Caco-2 (cell line): ENCODE results near the gene TBX4. TPM values are rescaled to one million over a fixed set of nuclear protein-coding genes. Genes with fewer than 3 reads are reported as not detected.

ENCODE experiments used
- BruUV-seq: library from RNA; stranded (reverse); fragments of 400-500 nt; replicated peaks from 2 replicates; lab custom pipeline; 2021; lab: Mats Ljungman, UMichigan
- CTCF ChIA-PET: fragments of 300-600 bp; sonication (Branson Sonifier 250); formaldehyde crosslinking; loops from one replicate; lab custom pipeline; 2022; ENCODE audit warnings: antibody characterized with exemption; lab: Charles Lee
- POLR2A ChIA-PET: fragments of 300-600 bp; sonication (Branson Sonifier 250); formaldehyde crosslinking; loops from one replicate; lab custom pipeline; 2022; ENCODE audit warnings: antibody characterized with exemption; lab: Charles Lee
- DNase-seq, 2 experiments: peaks; one replicate each; pipeline versions ENCODE4 v3.0.0 to v3.0.0-alpha.2; 2020 to 2022
- H3K27me3 ChIP-seq: replicated peaks from 2 replicates; pipeline ENCODE4 v1.6.0; 2011; ENCODE audit warnings: low read length; ENCODE audit not compliant: control insufficient read depth, insufficient read depth
- H3K36me3 ChIP-seq: 2 replicates; pipeline ENCODE4 v1.5.1; 2011; ENCODE audit warnings: low read length; ENCODE audit not compliant: control insufficient read depth, insufficient read depth
- H3K4me1 ChIP-seq: fragments of 250-450 bp; sonication (Bioruptor Pico); 2 replicates; pipeline ENCODE4 v1.5.1; 2020; ENCODE audit warnings: mild to moderate bottlenecking
- H3K4me3 ChIP-seq: 2 replicates; pipeline ENCODE4 v1.5.1; 2011; ENCODE audit warnings: low read depth, mild to moderate bottlenecking, control low read depth, low read length
- H3K9me3 ChIP-seq: fragments of 250-450 bp; sonication (Bioruptor Pico); 2 replicates; pipeline ENCODE4 v1.5.1; 2020; ENCODE audit warnings: mild to moderate bottlenecking, moderate library complexity
- H3K27ac Mint-ChIP-seq: one replicate; pipeline ENCODE4 v1.8.0; 2022; ENCODE audit warnings: mixed read lengths; ENCODE audit not compliant: unreplicated experiment
- H3K27me3 Mint-ChIP-seq: one replicate; pipeline ENCODE4 v1.8.0; 2022; ENCODE audit warnings: mixed read lengths; ENCODE audit not compliant: insufficient read depth, unreplicated experiment
- H3K36me3 Mint-ChIP-seq: one replicate; pipeline ENCODE4 v1.8.0; 2022; ENCODE audit warnings: mild to moderate bottlenecking, mixed read lengths; ENCODE audit not compliant: insufficient read depth, unreplicated experiment
- H3K4me1 Mint-ChIP-seq: one replicate; pipeline ENCODE4 v1.8.0; 2022; ENCODE audit warnings: low read depth, mixed read lengths; ENCODE audit not compliant: unreplicated experiment
- H3K4me3 Mint-ChIP-seq: one replicate; pipeline ENCODE4 v1.8.0; 2022; ENCODE audit warnings: mild to moderate bottlenecking, moderate library complexity, mixed read lengths; ENCODE audit not compliant: unreplicated experiment
- H3K9me3 Mint-ChIP-seq: one replicate; pipeline ENCODE4 v1.8.0; 2022; ENCODE audit warnings: mixed read lengths; ENCODE audit not compliant: unreplicated experiment
- intact Hi-C: fragments of 100-400 bp; cut with micrococcal nuclease; formaldehyde crosslinking; loops from one replicate; pipeline ENCODE4 v1.10.0; 2022; ENCODE audit not compliant: unreplicated experiment
- total RNA-seq: library from RNA; stranded (reverse); gene quantifications from 2 replicates; pipeline ENCODE4 v1.2.3, GENCODE V29; 2022
- TF ChIP-seq, protein P1 (sequence below), 2 experiments: fragments of 200-600 bp in 1 of 2; IDR thresholded peaks; 1 replicate in 1 of 2; 2 replicates in 1 of 2; pipeline versions ENCODE4 v1.5.1 to v1.8.0; 2011 to 2022; ENCODE audit warnings: antibody characterized with exemption in 1 of 2, control low read depth in 1 of 2, inconsistent platforms in 1 of 2, low read depth in 1 of 2, low read length in 1 of 2, mild to moderate bottlenecking in 1 of 2, moderate library complexity in 1 of 2; ENCODE audit not compliant: insufficient read depth in 1 of 2, severe bottlenecking in 1 of 2, unreplicated experiment in 1 of 2

The TBX4 gene
- total RNA-seq, 1 experiment from 2014 or later = 2.5 TPM

DNA sequence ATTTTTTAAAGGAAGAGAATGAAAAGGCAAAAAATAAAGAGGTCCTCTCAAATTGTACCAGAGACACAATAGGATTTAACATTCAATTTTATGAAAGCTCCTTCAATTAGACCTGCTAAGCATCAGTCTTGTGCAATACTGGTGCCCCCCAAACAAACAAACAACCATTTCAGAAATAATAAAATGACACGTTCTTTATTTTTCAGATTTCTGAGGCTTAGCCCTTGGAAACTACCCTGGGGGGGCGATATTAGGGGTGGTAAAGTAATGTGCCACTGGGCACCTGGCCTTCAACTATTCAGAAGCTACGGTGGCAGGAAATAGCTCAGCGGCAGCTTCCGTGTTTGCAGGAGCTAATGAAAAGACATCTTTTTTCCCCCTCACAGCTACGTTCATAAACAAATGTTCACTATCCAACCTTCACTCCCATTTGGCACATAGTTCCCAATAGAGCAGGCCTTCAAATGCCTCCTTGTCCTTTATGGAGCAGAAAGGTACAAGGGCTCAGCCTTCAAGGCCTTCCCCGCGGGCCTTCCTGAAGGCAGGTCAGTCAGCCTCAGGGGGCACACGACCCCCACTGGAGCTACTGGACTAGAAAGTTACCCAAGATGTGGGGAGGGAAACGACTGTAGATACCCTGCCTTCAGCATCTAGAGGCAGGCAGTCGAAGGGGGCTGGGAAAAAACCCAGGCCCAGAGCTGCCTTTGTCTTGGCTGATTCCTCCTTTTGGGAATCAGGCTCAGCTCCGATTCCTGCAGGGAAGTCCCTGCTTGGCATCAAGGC is 44.1 kb downstream of the TBX4 start:
- Histone ChIP-seq H3K36me3 (no peaks in the 10 kb centered on the region), H3K4me3 (no peak overlapping the region), H3K9me3 (no peaks in the 10 kb centered on the region), H3K4me1 (peaks cover 36% of the 10 kb centered on the region), H3K27me3 (no peaks in the 10 kb centered on the region)
- Mint-ChIP-seq H3K4me1 (peaks cover 19% of the 10 kb centered on the region), H3K27ac (no peak overlapping the region), H3K9me3 (no peaks in the 10 kb centered on the region), H3K27me3 (no peaks in the 10 kb centered on the region), H3K4me3 (no peak overlapping the region), H3K36me3 (no peaks in the 10 kb centered on the region)
- intact Hi-C loops = no loop called here
- POLR2A ChIA-PET = no interaction called here
- CTCF ChIA-PET = interaction anchor here (0.5 kb wide), 1 partner anchor 367 kb away, joined by 3 read pairs; the partner anchor contains the start of gene BRIP1
- TF ChIP-seq, protein P1, sequence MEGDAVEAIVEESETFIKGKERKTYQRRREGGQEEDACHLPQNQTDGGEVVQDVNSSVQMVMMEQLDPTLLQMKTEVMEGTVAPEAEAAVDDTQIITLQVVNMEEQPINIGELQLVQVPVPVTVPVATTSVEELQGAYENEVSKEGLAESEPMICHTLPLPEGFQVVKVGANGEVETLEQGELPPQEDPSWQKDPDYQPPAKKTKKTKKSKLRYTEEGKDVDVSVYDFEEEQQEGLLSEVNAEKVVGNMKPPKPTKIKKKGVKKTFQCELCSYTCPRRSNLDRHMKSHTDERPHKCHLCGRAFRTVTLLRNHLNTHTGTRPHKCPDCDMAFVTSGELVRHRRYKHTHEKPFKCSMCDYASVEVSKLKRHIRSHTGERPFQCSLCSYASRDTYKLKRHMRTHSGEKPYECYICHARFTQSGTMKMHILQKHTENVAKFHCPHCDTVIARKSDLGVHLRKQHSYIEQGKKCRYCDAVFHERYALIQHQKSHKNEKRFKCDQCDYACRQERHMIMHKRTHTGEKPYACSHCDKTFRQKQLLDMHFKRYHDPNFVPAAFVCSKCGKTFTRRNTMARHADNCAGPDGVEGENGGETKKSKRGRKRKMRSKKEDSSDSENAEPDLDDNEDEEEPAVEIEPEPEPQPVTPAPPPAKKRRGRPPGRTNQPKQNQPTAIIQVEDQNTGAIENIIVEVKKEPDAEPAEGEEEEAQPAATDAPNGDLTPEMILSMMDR (IDR thresholded peaks at IDR 0.05; ENCODE audit: insufficient read depth in 1 of 2, low read depth in 1 of 2, low read length in 1 of 2, severe bottlenecking in 1 of 2, unreplicated experiment in 1 of 2) = no peak
- no TSS peak for BruUV-seq
- DNase-seq = no peak

GRCh38 chr17:61496957-61497653 is 44.9 kb downstream of the TBX4 start:
- TF ChIP-seq, protein P1 (IDR thresholded peaks at IDR 0.05; ENCODE audit: insufficient read depth in 1 of 2, low read depth in 1 of 2, low read length in 1 of 2, severe bottlenecking in 1 of 2, unreplicated experiment in 1 of 2) = no peak
- Mint-ChIP-seq H3K4me3 (no peak overlapping the region), H3K27me3 (no peaks in the 10 kb centered on the region), H3K27ac (no peak overlapping the region), H3K9me3 (no peaks in the 10 kb centered on the region), H3K4me1 (peaks cover 19% of the 10 kb centered on the region), H3K36me3 (no peaks in the 10 kb centered on the region)
- intact Hi-C loops = no loop called here
- H3K9me3 ChIP-seq = no peaks in the 10 kb centered on the region
- CTCF ChIA-PET = interaction anchor here (0.5 to 0.6 kb wide), 2 partner anchors 91 to 366 kb away, joined by 3 read pairs; partner anchors contain the start of gene BRIP1
- no peaks in the 10 kb centered on the region for H3K27me3 ChIP-seq
- H3K4me1 ChIP-seq = peaks cover 36% of the 10 kb centered on the region
- no peak overlapping the region for H3K4me3 ChIP-seq
- DNase-seq = no peak
- POLR2A ChIA-PET = no interaction called here
- H3K36me3 ChIP-seq = no peaks in the 10 kb centered on the region
- no TSS peak for BruUV-seq

DNA sequence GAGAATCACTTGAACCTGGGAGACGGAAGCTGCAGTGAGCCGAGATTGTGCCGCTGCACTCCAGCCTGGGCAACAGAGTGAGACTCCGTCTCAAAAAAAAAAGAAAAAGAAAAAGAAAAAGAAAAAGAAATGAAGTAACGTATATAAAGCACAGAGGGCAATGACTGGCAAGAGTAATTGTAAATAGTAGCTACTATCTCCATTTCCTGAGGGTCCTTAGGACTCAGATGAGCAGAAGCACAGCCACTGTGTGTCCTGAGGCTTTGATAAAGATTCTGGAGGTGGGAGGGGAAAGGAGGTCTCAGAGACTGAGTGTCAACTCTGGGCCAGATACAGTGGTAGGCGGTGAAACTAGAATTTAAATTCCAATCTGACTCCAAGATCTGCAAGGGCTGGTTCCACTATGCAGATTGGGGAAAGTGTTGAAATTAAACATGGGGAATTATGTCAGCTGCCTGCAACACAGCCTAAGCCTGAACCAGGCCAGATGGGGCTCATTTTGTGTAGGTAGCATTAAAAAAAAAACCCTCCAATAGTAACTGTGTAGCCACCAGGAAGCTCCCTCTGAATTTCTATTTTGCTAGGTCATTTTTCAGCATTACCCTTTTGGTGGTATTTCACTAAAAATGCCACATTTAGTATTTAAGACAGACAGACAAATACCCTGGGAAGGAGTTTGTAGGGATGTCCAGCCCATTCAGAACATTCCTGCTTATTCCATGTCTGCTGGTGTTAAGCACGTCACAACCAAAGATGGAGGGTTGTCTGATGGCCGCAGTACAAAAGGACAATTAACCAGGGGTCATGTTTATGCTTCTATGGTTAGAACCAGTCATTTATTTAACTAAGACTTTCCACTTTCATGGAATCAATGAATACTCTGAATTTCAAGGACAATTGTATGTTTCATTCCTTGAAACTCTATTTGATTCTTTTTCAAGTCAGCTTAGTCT is 46.1 kb downstream of the TBX4 start:
- TF ChIP-seq, protein P1 (IDR thresholded peaks at IDR 0.05; ENCODE audit: insufficient read depth in 1 of 2, low read depth in 1 of 2, low read length in 1 of 2, severe bottlenecking in 1 of 2, unreplicated experiment in 1 of 2) = no peak
- CTCF ChIA-PET = no interaction called here
- H3K9me3 Mint-ChIP-seq = no peaks in the 10 kb centered on the region
- Histone ChIP-seq H3K36me3 (no peaks in the 10 kb centered on the region), H3K27me3 (no peaks in the 10 kb centered on the region), H3K9me3 (no peaks in the 10 kb centered on the region), H3K4me3 (no peak overlapping the region), H3K4me1 (peaks cover 27% of the 10 kb centered on the region)
- no peak for DNase-seq
- H3K36me3 Mint-ChIP-seq = no peaks in the 10 kb centered on the region
- no peak overlapping the region for H3K27ac Mint-ChIP-seq
- H3K27me3 Mint-ChIP-seq = no peaks in the 10 kb centered on the region
- intact Hi-C loops = no loop called here
- POLR2A ChIA-PET = no interaction called here
- H3K4me3 Mint-ChIP-seq = no peak overlapping the region
- peaks cover 19% of the 10 kb centered on the region for H3K4me1 Mint-ChIP-seq
- BruUV-seq = no TSS peak
